Measurements from ENCODE around the gene ASGR2. TPM values are rescaled to one million over a fixed set of nuclear protein-coding genes. Genes with fewer than 3 reads are reported as not detected.
A peak's percentile ranks its signal among the peaks of the same experiment; 100 is the strongest.

The ASGR2 gene
- total and polyA plus RNA-seq, 11 donors, result 0.28 to 2.1 (median 0.34) TPM; not detected in 7

DNA sequence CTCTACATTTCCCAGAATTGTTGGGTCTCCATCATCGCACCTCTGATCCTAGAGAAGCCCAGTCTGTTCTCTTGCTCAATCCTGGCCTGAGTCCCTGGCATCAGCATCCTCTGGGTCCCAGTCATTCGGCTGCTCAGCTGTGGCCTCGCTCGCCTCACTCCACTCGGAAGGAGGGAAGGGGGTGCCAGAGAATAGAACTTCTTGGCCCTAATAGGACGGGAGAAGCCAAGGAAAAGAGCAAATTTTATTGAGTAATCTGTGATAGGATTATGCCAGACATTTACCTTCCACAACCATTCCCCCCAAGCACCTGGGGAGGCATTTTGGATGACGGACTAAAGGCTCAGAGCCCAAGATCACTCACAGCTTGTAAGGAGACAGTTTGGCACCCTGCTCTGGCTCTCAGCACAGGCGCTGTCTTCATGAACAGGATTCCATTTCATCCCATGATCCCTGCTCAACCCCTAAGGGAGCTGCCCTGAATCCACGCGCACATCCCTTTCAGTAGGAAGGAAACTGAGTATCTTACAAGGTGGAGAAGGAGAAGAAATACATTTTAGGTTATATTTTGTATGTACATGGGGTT lies 34.1 kb downstream of the ASGR2 start:
- Histone ChIP-seq H3K27me3 (no peaks in the 10 kb centered on the region), H3K36me3 (no peaks in the 10 kb centered on the region), H3K9me3 (peaks cover 0 to 3% (median 0%) of the 10 kb centered on the region in 12 donors), H3K4me3 (peak overlapping the region in 1 of 12 donors; percentile 47), H3K4me1 (peaks cover 0 to 39% (median 0%) of the 10 kb centered on the region in 12 donors), H3K27ac (peak overlapping the region in 5 of 12 donors; percentile 24 to 63 (median 34))
- ATAC-seq, result peak; percentile 42 to 87 (median 72)
- intact Hi-C loops (cut with DNase I), result no loop called here
- peak in 3 of 5 donors; percentile 36 to 69 (median 61) for DNase-seq
- no peak for TF ChIP-seq POLR2A (IDR thresholded peaks at IDR 0.05)
- TF ChIP-seq, protein P1, sequence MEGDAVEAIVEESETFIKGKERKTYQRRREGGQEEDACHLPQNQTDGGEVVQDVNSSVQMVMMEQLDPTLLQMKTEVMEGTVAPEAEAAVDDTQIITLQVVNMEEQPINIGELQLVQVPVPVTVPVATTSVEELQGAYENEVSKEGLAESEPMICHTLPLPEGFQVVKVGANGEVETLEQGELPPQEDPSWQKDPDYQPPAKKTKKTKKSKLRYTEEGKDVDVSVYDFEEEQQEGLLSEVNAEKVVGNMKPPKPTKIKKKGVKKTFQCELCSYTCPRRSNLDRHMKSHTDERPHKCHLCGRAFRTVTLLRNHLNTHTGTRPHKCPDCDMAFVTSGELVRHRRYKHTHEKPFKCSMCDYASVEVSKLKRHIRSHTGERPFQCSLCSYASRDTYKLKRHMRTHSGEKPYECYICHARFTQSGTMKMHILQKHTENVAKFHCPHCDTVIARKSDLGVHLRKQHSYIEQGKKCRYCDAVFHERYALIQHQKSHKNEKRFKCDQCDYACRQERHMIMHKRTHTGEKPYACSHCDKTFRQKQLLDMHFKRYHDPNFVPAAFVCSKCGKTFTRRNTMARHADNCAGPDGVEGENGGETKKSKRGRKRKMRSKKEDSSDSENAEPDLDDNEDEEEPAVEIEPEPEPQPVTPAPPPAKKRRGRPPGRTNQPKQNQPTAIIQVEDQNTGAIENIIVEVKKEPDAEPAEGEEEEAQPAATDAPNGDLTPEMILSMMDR (IDR thresholded peaks at IDR 0.05), result no peak
- WGBS, 4 donors, result 57 to 65% (median 64%) methylated on average over 10 of the region's 10 CpGs

DNA sequence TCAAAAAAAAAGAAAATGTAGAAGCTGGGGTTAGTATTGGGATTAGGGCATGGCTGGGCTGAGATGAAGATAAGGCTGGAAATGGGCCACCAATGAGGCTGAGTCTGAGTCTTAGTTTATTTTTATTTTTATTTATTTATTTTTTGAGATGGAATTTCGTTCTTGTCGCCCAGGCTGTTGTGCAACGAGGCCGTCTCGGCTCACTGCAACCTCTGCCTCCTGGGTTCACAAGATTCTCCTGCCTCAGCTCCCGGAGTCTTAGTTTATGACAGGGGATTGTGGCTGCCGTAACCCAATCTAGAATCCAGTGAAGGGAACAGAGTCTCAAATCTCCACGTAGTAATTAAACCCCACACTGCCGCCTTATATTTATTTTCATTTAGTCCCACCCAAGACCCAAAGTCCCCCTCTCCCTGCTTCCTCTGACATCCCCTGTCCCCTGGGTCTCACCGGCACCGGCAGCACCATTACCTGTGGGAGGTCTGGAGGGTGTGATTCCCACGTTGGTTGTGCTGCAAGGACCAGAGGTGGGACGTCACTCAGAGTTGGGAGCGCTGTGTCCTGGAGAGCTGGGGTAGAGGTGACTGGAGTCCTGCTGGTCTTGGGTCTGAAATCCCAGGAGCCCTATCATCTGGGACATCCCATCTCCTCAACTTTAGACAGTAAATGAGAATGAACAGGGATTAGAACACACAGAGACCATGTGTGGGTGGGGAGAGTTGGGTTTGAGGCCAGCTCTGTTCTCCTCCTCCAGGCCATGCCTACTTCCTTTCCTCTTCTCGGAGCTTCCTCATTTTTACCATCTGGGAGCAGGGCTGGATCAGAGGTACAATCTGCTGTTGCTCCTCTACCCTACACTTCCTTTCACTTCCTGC lies 34.8 kb downstream of the ASGR2 start, which contains the start of gene CLEC10A:
Gene CLEC10A (minus strand): TSS at position 671 of the 875 bp plus-strand sequence. CDS start 1,439 bp downstream, outside the sequence.
- intact Hi-C loops (cut with DNase I), result no loop called here
- H3K36me3 ChIP-seq, result no peaks in the 10 kb centered on the region
- no peaks in the 10 kb centered on the region for H3K27me3 ChIP-seq
- H3K9me3 ChIP-seq, result peaks cover 0 to 3% (median 0%) of the 10 kb centered on the region in 12 donors
- H3K4me3 ChIP-seq, result peak within 1 kb of the TSS in 6 of 12 donors; percentile 2 to 47 (median 34)
- peak within 1 kb of the TSS in 5 of 12 donors; percentile 24 to 63 (median 34) for H3K27ac ChIP-seq
- peak in 3 of 4 donors; percentile 66 to 81 (median 75) for ATAC-seq
- peaks cover 0 to 39% (median 0%) of the 10 kb centered on the region in 12 donors for H3K4me1 ChIP-seq
- 65 to 70% (median 68%) methylated on average over 15 of the region's 15 CpGs for WGBS, 4 donors
- DNase-seq, result no peak
- TF ChIP-seq, protein P1 (IDR thresholded peaks at IDR 0.05), result no peak
- TF ChIP-seq POLR2A (IDR thresholded peaks at IDR 0.05), result no peak

DNA sequence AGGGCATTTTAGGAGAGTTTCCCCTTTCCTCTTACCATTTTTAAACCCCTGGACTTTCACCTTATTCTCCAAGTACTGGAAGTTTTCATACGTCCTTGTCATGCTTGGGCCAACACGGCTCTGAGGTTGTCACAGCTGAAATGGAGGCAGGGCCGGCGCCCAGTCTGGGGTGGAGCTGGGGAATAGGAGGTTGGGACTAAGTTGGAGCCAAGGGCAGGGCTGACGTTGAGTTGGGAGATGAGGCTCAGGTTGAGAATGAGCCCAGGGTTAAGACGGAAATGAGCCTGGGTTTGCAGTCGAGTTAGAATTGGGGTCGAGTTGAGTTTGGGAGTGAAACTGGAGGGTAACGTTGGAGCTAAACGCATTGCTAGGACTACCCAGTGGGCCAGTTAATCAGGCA lies 35.9 kb downstream of the ASGR2 start:
- peak overlapping the region in 3 of 12 donors; percentile 7 to 47 (median 35) for H3K4me3 ChIP-seq
- peaks cover 0 to 3% (median 0%) of the 10 kb centered on the region in 12 donors for H3K9me3 ChIP-seq
- TF ChIP-seq, protein P1 (IDR thresholded peaks at IDR 0.05), result no peak
- no peak for TF ChIP-seq POLR2A (IDR thresholded peaks at IDR 0.05)
- H3K4me1 ChIP-seq, result peaks cover 0 to 32% (median 0%) of the 10 kb centered on the region in 12 donors
- DNase-seq, result no peak
- no peaks in the 10 kb centered on the region for H3K36me3 ChIP-seq
- no peaks in the 10 kb centered on the region for H3K27me3 ChIP-seq
- H3K27ac ChIP-seq, result no peak overlapping the region
- ATAC-seq, result no peak
- WGBS, 4 donors, result 88 to 91% (median 91%) methylated on average over 10 of the region's 10 CpGs
- intact Hi-C loops (cut with DNase I), result no loop called here
